ENCODE data around the gene CBY2.

DNA sequence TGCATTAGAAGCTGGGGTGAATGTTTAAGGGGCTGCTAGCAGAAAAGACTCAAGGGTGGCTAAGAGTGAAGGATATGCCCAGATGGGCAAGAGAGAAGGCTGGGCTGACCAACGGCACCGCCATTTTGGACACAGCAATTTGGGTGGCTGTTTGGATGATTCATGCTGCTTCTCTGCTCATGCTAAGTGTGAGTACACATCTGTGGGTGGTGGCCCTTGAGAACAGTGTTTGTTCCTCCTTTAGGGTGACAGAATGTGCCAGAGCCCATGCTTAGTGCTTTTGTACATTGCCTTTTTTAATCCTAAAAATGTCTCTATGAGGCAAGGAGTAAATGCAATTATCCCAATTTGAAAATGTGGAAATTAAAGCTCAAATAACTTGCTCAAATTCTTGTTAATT lies 9.8 kb downstream of the CBY2 start:
- TF ChIP-seq USF1 (IDR thresholded peaks at IDR 0.05; ENCODE audit: borderline replicate concordance, extremely low read length, insufficient read depth, low read depth, low read length) = no peak
- no peak for TF ChIP-seq CTCF (IDR thresholded peaks at IDR 0.05 in 2 of 3, conservative IDR thresholded peaks at IDR 0.05 in 1 of 3; ENCODE audit: control insufficient read depth in 2 of 3, extremely low read depth in 1 of 3, insufficient read depth in 1 of 3, low read depth in 3 of 3, low read length in 3 of 3)
- TF ChIP-seq MTA3 (IDR thresholded peaks at IDR 0.05; ENCODE audit: borderline replicate concordance, low read length) = no peak
- no peak for TF ChIP-seq SP1 (IDR thresholded peaks at IDR 0.05; ENCODE audit: low read depth, low read length)
- TF ChIP-seq EP300 (IDR thresholded peaks at IDR 0.05; ENCODE audit: borderline replicate concordance in 1 of 2, control insufficient read depth in 1 of 2, low read depth in 2 of 2, low read length in 2 of 2) = no peak
- no peak for TF ChIP-seq FOS (IDR thresholded peaks at IDR 0.05; ENCODE audit: borderline replicate concordance, extremely low read depth, insufficient read length)
- no peak for TF ChIP-seq SMAD1 (IDR thresholded peaks at IDR 0.05; ENCODE audit: low read depth, partially characterized antibody)
- no peak for TF ChIP-seq BHLHE40 (IDR thresholded peaks at IDR 0.05; ENCODE audit: borderline replicate concordance in 1 of 2, low read depth in 2 of 2, low read length in 1 of 2)
- TF ChIP-seq TCF7 (IDR thresholded peaks at IDR 0.05; ENCODE audit: borderline replicate concordance) = no peak
- no peak for TF ChIP-seq CHD4 (IDR thresholded peaks at IDR 0.05)
- no peak for TF ChIP-seq TCF12 (IDR thresholded peaks at IDR 0.05; ENCODE audit: low read depth, low read length)

Measured in GM12878 (cell line).